Fibroblast of skin of abdomen (primary cell): Measurements from ENCODE around the gene PSME3.
A peak's percentile ranks its signal among the peaks of the same experiment; 100 is the strongest.

Experiments used
- DNase-seq: peaks from one replicate; pipeline ENCODE4 v3.0.0-alpha.2; 2013

The PSME3 gene

DNA sequence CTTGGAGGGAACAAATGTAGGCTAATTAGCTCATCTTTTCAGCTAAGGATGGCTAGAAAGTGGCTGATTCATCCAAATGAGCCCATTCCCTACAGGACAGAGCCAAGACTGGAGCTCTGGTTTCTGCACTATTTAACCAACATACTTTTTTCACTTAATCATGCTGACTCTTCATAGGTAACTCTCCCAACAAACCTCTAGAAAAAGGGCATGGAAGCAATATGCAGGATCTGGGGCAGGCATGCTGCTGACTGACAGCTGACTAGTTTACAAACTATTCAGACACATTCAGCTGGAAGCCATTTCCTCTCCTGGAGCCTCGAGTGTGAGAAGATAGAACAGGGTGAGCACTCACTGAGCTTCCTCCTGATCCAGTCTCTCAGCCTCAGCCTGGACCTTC is 15.3 kb upstream of the PSME3 start:
- peak; percentile 69 for DNase-seq

DNA sequence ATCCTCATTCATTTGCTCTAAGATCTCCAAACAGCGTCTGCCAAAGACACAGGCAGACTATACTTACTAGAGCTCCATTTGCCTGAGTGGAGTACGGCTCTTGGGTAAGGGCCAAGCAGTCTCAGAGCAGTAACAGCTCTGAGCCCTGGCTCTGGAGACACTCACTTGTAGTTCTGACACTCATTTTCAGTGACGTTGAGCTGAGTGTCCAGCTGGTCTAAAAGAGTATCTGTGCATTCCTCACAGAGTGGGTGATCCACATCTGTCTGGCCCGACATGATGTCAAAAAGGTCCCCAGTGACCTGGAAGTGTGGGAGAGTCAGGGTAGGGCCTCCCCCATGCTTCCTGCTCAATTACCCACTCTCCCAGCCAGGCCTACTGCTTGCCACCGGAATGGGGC is 14.8 kb upstream of the PSME3 start:
- no peak for DNase-seq

DNA sequence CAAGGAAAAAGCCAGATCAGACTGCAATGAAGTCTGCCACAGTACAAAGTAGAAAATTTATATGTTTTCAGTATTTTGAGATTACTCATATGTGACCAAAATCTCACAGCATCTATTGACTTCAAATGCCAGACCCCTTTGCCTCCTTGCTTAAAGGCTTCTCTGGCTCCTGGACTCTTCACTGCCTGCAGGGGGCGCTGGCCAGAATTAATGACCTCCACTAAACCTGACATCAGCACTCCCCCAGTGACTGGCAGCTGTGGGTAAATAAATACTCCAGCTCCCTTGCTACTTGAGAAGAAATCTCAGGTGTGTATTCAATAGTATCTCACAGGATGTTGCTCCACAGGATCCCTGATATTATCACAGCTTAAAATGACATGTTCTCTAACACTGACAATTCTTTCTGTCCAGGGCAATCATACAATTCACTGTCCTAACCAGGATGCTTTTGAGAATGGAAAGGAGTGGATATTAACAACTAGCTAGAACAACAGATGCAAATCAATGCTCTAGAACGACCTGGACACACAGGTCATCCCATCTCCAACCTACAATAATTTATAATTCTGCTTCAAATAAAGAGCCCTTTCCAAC is 13.2 kb upstream of the PSME3 start:
- peak; percentile 39 for DNase-seq

DNA sequence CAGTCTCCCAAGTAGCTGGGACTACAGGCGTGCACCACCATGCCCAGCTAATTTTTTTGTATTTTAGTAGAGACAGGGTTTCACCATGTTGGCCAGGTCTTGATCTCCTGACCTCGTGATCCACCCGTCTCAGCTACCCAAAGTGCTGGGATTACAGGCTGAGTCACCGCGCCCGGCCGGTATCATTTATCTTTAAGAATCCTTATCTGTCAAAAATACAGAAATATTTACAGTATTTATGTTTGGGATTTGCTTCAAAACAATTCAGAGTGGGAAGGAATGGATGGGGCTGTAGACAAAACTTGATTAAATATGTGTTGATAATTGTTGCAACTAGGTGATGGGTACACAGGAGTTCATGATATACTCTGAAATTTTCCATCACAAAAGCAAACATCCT is 12.0 kb upstream of the PSME3 start:
- no peak for DNase-seq

DNA sequence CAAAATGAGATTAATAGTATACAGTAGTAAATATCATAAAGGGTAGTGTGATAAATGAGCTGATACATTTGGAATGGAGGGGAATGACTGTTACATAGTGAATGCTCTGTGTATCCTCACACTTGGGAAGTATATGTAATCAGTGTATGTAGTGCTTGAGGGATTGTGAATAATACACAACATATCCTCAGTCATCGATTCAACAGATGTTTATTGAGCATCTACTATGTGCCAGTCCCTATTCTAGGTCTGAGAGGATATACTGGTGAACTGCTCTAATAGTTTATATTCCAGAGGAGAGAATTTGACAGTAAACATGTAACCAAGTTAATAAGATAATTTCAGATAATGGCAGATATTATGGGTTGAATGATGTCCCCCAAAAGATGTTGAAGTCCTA is 5.7 kb upstream of the PSME3 start:
- DNase-seq, result no peak

DNA sequence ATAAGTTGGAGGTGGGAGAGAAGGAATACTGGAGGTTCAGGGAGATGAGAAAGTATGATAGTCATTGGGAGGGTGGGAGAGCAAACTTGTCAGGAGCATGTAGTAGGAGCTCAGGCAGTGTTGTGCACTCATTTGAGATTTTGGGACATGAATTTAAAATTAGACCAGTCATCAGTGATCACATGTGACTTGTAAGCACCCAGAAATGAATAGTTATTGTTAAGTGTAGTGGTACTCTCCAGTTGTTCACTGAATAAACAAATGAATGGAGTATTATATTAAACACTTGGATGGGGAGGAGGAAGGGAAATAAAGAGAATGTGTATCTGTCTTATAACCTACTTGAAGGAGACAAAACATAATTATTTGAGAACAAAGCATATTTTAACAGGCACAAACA is 2.2 kb upstream of the PSME3 start:
- no peak for DNase-seq

DNA sequence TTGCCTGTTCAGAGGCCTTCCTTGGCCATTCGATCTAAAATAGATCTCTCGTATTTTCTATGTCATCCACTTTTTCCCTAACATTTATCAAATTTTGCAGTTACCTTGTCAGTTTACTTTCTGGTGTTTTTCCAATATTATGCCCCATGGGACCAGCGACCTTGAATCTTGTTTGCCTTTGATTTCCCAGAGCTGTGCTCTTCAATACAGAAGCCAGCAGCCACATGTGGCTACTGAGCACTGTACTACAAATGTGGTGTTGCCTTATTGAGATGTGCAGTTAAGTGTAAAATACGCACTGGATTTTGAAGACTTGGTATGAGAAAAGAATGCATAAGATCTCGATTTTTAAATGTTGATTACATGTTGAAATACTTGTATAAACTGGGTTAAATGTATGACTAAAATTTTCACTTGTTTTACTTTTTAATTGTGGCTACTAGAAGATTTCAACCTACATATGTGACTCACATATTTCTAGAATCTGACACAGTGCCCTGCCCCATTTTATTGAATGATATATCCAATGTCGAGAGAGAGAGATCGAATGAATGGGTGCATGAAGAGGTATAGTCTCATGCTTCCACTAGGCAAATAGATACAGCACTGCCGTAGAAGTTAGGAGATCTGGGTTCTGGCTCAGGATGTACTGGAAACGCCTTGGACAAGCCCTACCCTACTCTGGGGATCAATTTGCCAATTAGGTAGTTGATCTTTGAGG is 824 bp upstream of the PSME3 start:
- no peak for DNase-seq

DNA sequence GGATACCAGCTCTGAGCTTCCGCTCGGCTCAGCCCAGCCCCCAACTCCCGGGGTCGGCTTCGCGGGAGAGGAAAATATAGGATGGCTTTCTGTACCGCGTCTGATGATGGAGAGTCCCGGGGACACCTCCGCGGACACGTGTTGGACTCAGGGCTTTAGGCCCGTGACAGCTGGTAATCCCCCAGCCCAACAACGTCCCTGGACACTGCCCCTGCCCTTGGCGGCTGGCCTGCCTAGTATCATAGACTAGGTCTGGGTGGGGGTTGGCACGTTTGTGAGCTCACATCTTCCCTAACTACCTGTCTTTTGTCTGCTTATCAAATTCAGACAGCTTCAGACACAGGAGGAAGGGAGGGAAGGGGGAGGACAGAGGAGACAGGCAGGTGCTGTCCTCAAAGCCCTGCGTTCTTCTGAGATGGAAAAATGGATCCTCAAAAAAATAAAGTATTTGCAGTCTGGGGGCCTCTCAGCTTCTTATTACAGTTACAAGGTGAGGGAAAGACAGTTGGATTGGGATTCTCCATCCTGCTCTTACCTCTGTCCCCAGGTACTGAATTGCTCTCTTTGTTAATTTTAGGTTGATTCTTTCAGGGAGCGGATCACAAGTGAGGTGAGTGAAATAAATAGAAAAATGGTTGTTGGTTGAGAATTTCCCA is 698 bp downstream of the PSME3 start:
- no peak for DNase-seq

DNA sequence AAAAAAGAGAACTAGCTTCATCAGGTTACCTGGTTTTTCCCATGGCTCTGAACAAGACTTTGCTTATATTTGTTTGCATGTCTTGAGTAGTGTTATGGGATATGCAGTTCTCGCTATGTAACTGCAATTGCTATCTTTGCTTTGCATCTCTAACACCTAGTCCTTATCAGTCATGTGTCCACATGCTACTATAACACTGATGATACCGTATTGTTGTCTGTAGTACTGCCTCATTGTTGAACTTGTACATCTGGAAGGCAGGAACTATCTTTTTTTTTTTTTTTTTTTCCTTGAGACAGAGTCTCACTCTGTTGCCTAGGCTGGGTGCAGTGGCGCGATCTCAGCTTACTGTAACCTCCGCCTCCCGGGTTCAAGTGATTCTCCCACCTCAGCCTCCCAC is 2.5 kb downstream of the PSME3 start:
- no peak for DNase-seq

DNA sequence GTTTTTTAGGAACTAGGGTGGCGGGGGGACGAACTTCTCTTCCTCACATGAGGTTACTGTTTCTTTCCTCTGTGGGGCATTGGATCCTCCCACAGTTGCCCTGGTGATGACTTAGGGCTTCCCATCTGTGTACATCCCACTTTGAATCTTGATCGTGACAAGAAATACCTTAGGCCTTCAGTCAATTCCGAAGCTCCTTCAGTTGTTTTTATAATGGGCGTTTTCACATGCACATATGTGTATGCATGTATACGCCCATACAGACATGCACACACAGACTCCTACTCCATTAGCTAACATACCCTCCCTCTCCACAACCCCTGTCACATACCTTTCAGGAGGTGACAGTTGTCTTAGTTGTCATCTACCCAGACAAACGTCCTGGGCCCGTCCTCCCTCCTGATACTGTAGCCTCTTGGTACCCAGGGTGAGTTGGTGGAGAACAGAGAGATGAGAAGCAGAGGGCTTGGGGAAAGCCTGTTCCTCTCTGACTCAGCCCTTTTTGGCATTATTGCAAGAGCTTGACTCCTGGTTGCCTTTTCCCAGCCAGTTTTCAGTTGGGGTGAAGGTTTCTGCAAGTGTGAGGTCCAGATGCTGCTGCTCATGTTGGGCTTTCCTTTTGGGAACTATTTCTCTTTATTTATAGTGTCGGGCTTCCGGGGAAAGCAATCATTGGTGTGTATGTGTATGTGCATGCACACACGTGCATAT is 8.9 kb downstream of the PSME3 start:
- no peak for DNase-seq

DNA sequence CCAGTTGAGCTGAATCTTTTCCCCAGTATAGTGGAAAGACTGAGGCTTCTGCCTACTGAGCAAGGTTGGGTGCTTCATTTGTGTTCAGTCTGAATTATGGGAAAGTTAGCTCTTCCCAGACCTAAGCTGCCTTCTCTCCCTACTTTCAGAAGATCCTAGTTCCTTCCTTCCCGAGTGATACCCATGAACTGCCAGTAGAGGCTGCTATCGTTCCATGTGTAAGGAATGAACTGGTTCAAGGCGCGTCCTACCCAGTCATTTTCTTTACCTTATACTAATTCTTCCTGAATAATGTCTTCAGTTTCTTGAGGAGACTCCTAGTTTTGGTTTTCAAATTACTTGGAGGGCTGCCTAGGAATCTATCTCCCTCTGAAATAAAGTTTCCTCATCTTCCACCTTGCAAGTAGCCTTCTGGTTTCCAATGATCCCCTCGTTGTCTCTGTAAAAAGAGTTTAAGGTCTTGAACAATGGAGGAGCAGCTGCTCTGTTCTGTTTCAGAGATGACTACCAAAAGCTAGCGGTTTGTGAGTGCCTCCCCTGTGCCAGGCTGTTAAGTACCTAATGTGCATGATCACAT is 10.2 kb downstream of the PSME3 start:
- DNase-seq, result peak; percentile 58

DNA sequence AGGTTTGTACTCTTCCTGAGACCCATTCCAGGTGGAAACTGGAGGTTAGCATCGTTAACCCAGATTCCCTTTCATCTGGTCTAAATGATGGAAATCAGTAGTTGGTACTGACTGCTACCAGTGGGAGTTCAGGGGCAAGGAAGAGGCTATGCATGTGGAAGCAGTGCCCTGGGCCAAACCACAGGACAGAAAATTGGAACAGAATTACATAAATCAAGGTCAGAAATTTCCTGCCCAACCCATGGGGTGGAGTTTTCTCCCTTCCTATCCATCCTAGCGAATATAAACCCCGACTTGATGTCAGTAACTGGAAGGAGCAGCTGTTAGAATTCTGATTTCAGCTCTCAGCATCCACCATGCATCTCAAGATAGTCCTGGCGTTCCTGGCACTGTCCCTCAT is 11.1 kb downstream of the PSME3 start, which contains the start of gene AOC2:
Gene AOC2, plus strand, starts transcription at position 310 of the 400 bp plus-strand sequence. Its CDS starts 47 bp downstream, at position 357.
- no peak for DNase-seq

DNA sequence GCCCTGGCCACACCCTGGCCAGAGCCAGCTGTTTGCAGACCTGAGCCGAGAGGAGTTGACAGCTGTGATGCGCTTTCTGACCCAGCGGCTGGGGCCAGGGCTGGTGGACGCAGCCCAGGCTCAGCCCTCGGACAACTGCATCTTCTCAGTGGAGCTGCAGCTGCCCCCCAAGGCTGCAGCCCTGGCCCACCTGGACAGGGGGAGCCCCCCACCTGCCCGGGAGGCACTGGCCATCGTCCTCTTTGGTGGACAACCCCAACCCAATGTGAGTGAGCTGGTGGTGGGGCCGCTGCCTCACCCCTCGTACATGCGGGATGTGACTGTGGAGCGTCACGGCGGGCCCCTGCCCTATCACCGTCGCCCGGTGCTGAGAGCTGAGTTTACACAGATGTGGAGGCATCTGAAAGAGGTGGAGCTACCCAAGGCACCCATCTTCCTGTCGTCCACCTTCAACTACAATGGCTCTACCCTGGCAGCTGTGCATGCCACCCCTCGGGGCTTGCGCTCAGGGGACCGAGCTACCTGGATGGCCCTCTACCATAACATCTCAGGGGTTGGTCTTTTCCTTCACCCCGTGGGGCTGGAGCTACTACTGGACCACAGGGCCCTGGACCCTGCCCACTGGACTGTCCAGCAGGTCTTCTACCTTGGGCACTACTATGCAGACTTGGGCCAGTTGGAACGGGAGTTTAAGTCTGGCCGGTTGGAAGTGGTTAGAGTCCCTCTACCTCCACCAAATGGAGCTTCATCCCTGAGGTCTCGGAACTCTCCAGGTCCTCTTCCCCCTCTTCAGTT is 11.8 kb downstream of the PSME3 start:
- DNase-seq, result no peak

DNA sequence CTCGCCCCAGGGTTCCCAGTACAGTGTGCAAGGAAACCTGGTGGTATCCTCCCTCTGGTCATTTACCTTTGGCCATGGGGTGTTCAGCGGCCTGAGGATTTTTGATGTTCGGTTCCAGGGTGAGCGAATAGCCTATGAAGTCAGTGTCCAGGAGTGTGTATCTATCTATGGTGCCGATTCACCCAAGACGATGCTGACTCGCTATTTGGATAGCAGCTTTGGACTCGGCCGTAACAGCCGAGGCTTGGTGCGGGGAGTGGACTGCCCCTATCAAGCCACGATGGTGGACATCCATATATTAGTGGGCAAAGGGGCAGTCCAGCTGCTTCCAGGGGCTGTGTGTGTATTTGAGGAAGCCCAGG is 12.3 kb downstream of the PSME3 start:
- DNase-seq, result no peak

DNA sequence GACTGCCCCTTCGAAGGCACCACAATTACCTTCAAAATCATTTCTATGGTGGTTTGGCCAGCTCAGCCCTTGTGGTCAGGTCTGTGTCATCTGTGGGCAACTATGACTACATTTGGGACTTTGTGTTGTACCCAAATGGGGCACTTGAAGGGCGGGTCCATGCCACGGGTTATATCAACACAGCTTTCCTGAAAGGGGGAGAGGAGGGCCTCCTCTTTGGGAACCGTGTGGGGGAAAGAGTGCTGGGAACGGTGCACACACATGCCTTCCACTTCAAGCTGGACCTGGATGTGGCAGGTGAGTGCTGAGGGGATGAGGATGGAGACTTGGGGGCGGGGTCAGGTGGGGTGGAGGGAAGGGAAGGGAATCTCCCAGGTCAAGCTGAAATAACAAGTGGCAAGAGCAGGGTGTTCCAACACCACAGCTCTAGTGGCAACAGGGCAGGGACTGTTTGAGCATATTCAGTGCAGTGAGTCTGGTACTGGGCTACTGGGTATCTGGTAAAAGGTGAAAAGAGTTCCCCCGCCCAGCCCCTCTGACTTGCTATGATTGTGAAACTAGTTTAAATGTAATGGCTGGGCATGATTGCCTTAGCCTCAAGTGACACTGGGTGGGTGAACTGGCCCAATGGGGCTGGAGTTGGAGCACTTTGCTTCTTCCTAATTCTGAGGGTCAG is 12.9 kb downstream of the PSME3 start:
- no peak for DNase-seq

DNA sequence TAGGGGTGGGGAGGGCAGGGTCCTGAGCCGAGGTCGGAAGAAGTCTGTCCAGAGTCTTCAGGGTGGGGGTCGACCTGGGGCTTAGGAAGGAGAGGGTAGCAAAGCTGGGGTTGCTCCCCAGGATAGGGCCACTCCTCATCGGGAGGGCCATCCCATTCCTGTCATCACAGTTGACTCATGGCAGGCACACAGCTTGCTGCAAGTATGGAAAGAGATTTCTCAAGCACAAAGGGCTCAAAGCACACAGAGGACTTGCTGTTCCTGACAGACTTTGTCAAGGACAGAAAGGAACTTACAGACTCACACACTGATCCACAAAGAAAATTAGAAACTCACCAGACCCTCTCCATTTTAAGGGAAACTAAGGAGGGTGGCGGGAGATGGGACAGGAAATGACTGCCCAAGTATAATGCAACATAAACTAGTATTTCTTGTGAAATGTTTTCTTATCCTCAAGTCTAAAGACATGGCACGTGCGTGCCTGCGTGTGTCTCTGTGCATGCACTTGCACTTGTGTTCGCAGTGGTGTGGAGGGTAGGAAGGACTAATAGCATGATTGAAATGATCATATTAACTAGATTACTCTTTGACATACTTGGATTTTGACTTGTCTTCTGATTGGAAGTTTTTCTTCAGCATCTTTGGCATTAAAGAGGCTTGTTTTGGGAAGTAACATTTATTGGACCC is 13.5 kb downstream of the PSME3 start:
- peak; percentile 18 for DNase-seq

DNA sequence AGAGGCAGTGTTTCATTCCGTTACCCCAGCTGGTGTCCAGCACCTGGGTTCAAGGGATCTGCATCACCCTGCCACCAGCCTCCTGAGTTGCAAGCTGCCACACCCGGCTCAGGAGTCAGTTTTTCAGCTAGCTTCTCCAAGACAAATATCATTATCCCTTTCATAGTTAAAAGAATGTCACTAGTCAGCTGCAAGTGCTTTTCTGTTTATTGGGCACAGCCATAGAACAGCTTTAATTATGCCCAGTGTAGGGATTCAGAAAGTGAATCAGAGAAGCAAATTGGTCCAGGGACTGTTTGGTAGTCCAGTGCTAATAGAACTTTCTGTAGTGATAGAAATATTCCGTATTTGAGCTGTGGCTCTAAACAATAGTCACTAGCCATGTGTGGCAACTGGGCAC is 14.9 kb downstream of the PSME3 start:
- no peak for DNase-seq

DNA sequence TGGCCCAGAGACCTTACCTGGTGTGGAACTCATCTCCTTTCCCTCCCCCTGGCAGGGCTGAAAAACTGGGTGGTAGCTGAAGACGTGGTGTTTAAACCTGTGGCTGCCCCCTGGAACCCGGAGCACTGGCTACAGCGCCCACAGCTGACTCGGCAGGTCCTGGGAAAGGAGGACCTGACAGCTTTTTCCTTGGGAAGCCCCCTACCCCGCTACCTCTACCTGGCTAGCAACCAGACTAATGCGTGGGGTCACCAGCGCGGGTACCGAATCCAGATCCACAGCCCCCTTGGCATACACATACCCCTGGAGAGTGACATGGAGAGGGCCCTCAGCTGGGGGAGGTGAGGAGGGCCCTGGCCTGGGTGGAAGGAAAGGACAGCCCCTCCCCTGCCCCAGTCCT is 15.8 kb downstream of the PSME3 start:
- no peak for DNase-seq

DNA sequence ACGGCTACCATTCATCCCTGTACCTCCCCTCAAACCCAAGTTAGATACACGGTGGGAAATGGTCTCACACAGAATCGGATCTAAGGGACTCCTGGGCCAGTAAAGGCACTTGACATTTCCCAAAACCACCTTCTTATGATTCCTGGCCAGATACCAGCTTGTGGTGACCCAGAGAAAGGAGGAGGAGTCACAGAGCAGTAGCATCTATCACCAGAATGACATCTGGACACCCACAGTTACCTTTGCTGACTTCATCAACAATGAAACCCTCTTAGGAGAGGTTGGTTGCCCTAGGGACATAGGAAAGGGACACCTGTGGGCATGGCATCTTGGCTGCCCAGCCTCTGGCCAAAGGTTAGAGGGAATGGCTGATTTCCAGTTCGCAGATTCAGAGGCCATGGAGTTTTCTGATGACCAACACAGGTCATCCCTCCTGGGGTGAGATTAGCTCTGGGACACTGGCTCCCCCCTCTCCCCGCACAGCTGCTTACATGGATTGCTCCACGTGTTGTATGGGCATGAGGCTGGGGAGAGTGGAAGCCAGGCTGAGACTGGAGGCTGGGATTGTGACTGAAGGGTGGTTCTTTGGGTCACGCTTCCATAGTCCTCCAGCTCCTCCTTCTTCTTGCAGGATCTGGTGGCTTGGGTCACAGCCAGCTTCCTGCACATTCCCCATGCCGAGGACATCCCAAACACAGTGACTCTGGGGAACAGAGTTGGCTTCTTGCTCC is 16.4 kb downstream of the PSME3 start:
- no peak for DNase-seq

DNA sequence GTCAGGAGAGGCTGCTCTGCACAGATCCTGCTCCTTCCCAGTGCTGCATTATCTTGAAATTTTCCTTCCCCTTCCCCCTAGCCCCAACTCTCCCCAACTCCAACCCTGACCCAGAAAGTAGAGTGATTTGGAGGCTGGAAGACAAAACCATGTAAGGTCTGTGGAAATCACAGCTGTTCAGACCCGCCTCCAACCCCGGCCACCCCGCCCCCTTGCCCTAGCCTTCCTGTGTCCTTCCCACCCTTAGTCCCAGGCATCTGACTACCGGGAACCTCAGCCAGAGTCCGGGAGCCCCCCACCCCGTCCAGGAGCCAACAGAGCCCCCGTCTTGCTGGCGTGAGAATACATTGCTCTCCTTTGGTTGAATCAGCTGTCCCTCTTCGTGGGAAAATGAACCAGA is 17.8 kb downstream of the PSME3 start, which contains the start of gene AOC3:
Gene AOC3, plus strand, starts transcription at position 246 of the 400 bp plus-strand sequence. Its CDS starts 145 bp downstream, at position 391.
- no peak for DNase-seq
